IMR-90 (cell line): ENCODE measurements around the gene FAM89A. TPM values are rescaled to one million over a fixed set of nuclear protein-coding genes. Genes with fewer than 3 reads are reported as not detected.

Source experiments
- ATAC-seq: fragments of 200-7000 bp; cut with Tn5 transposase; 2 replicates; pipeline ENCODE4 v1.9.1; 2020; ENCODE audit warnings: low read depth, mild to moderate bottlenecking, moderate library complexity
- BruUV-seq: library from RNA; stranded (reverse); fragments of 400-500 nt; replicated peaks from 2 replicates; lab custom pipeline; 2021; lab: Mats Ljungman, UMichigan
- CTCF ChIA-PET: fragments of 300-600 bp; formaldehyde crosslinking; extraction: SDS; loops from one replicate; lab custom pipeline; 2021; ENCODE audit warnings: antibody characterized with exemption; lab: Yijun Ruan, JAX
- POLR2A ChIA-PET: fragments of 300-600 bp; sonication (Branson Sonifier 250); formaldehyde crosslinking; loops from one replicate; lab custom pipeline; 2022; ENCODE audit warnings: antibody characterized with exemption; ENCODE audit not compliant: unreplicated experiment; lab: Charles Lee
- DNase-seq: peaks from one replicate; pipeline ENCODE4 v3.0.0; 2013
- H2AFZ ChIP-seq: replicated peaks from 2 replicates; pipeline ENCODE3; 2013; ENCODE audit warnings: low read length, mild to moderate bottlenecking; ENCODE audit not compliant: poor library complexity
- H2AK5ac ChIP-seq: 2 replicates; pipeline ENCODE4 v1.6.1; 2013; ENCODE audit warnings: low read depth, low read length, inconsistent platforms
- H2AK9ac ChIP-seq: replicated peaks from 2 replicates; pipeline ENCODE3; 2013; ENCODE audit warnings: mild to moderate bottlenecking, low read depth, low read length, moderate library complexity; ENCODE audit not compliant: poor library complexity
- H2BK120ac ChIP-seq: 2 replicates; pipeline ENCODE4 v1.6.1; 2013; ENCODE audit warnings: low read depth, low read length, inconsistent platforms
- H2BK15ac ChIP-seq: 3 replicates; pipeline ENCODE4 v1.6.1; 2013; ENCODE audit warnings: low read depth, low read length, inconsistent platforms
- H2BK20ac ChIP-seq: 2 replicates; pipeline ENCODE4 v1.6.1; 2013; ENCODE audit warnings: low read depth, mild to moderate bottlenecking, inconsistent platforms, low read length, moderate library complexity
- H2BK5ac ChIP-seq: 2 replicates; pipeline ENCODE4 v1.6.1; 2013; ENCODE audit warnings: mild to moderate bottlenecking, low read depth, low read length, inconsistent platforms; ENCODE audit not compliant: poor library complexity, severe bottlenecking
- H3K14ac ChIP-seq: replicated peaks from 2 replicates; pipeline ENCODE4 v1.6.1; 2013; ENCODE audit warnings: low read depth, low read length, inconsistent platforms
- H3K18ac ChIP-seq: 2 replicates; pipeline ENCODE4 v1.6.1; 2013; ENCODE audit warnings: low read depth, low read length, control low read depth
- H3K23ac ChIP-seq: 2 replicates; pipeline ENCODE4 v1.6.1; 2013; ENCODE audit warnings: low read depth, low read length, inconsistent platforms
- H3K27ac ChIP-seq: 2 replicates; pipeline ENCODE4 v1.5.1; 2013; ENCODE audit warnings: mild to moderate bottlenecking, control low read depth, low read length; ENCODE audit not compliant: insufficient read depth
- H3K27me3 ChIP-seq: 2 replicates; pipeline ENCODE4 v1.6.1; 2013; ENCODE audit warnings: low read length; ENCODE audit not compliant: control insufficient read depth, insufficient read depth
- H3K36me3 ChIP-seq: 2 replicates; pipeline ENCODE4 v1.6.1; 2013; ENCODE audit warnings: low read length, mixed read lengths; ENCODE audit not compliant: control insufficient read depth, insufficient read depth
- H3K4ac ChIP-seq: 2 replicates; pipeline ENCODE4 v1.6.1; 2013; ENCODE audit warnings: low read depth, low read length, inconsistent platforms
- H3K4me1 ChIP-seq: 2 replicates; pipeline ENCODE4 v1.6.1; 2013; ENCODE audit warnings: low read length, mixed read lengths; ENCODE audit not compliant: control insufficient read depth, insufficient read depth
- H3K4me2 ChIP-seq: 2 replicates; pipeline ENCODE4 v1.6.1; 2013; ENCODE audit warnings: low read depth, mild to moderate bottlenecking, control low read depth, low read length, moderate library complexity
- H3K4me3 ChIP-seq: 2 replicates; pipeline ENCODE4 v1.5.1; 2013; ENCODE audit warnings: low read depth, mild to moderate bottlenecking, control low read depth, low read length, moderate library complexity; ENCODE audit not compliant: insufficient read depth
- H3K56ac ChIP-seq: 2 replicates; pipeline ENCODE4 v1.6.1; 2013; ENCODE audit warnings: low read length, inconsistent platforms; ENCODE audit not compliant: insufficient read depth; ENCODE audit errors: extremely low read depth
- H3K79me1 ChIP-seq, 2 experiments: 2 replicates each; pipeline ENCODE4 v1.6.1; 2013; ENCODE audit warnings: low read length in 2 of 2, inconsistent platforms in 1 of 2, low read depth in 1 of 2
- H3K9ac ChIP-seq: 2 replicates; pipeline ENCODE4 v1.6.1; 2013; ENCODE audit warnings: low read depth, low read length, control low read depth
- H3K9me1 ChIP-seq: 2 replicates; pipeline ENCODE4 v1.6.1; 2013; ENCODE audit warnings: low read length, inconsistent platforms; ENCODE audit not compliant: insufficient read depth
- H3K9me3 ChIP-seq: 2 replicates; pipeline ENCODE4 v1.6.1; 2013; ENCODE audit warnings: low read length; ENCODE audit not compliant: control insufficient read depth, insufficient read depth
- H4K20me1 ChIP-seq: 2 replicates; pipeline ENCODE4 v1.6.1; 2013; ENCODE audit warnings: low read length, inconsistent platforms; ENCODE audit not compliant: insufficient read depth
- H4K5ac ChIP-seq: 2 replicates; pipeline ENCODE4 v1.6.1; 2013; ENCODE audit warnings: mild to moderate bottlenecking, low read depth, low read length, control low read depth
- H4K8ac ChIP-seq, 2 experiments: 2 replicates each; pipeline ENCODE4 v1.6.1; 2013; ENCODE audit warnings: low read depth in 2 of 2, low read length in 2 of 2, control low read depth in 1 of 2, inconsistent platforms in 1 of 2
- H4K91ac ChIP-seq: 2 replicates; pipeline ENCODE4 v1.6.1; 2013; ENCODE audit warnings: low read depth, low read length, inconsistent platforms; ENCODE audit not compliant: insufficient read depth
- CEBPB ChIP-seq: IDR thresholded peaks from 2 replicates; pipeline ENCODE4 v1.6.1; 2012; ENCODE audit warnings: low read depth, low read length, improper control_type of control experiment
- CTCF ChIP-seq: conservative IDR thresholded peaks from 2 replicates; pipeline ENCODE4 v1.5.1; 2012; ENCODE audit warnings: mild to moderate bottlenecking, low read depth, low read length, improper control_type of control experiment
- MAFK ChIP-seq: IDR thresholded peaks from 2 replicates; pipeline ENCODE4 v1.6.1; 2012; ENCODE audit warnings: low read depth, low read length, improper control_type of control experiment
- MAZ ChIP-seq: IDR thresholded peaks from 2 replicates; pipeline ENCODE4 v1.6.1; 2012; ENCODE audit warnings: low read depth, mild to moderate bottlenecking, low read length, improper control_type of control experiment, moderate library complexity, borderline replicate concordance
- NFE2L2 ChIP-seq: fragments of 150-350 bp; IDR thresholded peaks from 2 replicates; pipeline ENCODE4 v1.6.1; 2016; ENCODE audit warnings: low read depth, mild to moderate bottlenecking, low read length
- RCOR1 ChIP-seq: IDR thresholded peaks from 2 replicates; pipeline ENCODE4 v1.6.1; 2012; ENCODE audit warnings: mild to moderate bottlenecking, low read length, improper control_type of control experiment; ENCODE audit not compliant: insufficient replicate concordance
- USF2 ChIP-seq: fragments of 150-350 bp; IDR thresholded peaks from 2 replicates; pipeline ENCODE4 v1.6.1; 2017; ENCODE audit warnings: mild to moderate bottlenecking, antibody characterized with exemption, low read length, low read depth
- WGBS, 2 experiments: methylation state at CpG; one replicate each; pipeline versions ENCODE4 v1.1.5 to v1.1.7; 2013; ENCODE audit warnings: missing lambda C conversion rate in 2 of 2; ENCODE audit not compliant: insufficient read length in 1 of 2; ENCODE audit errors: extremely low coverage in 2 of 2; 5-methylcytosine and 5-hydroxymethylcytosine counted together
- dilution Hi-C: fragments of 300-500 bp; cut with HindIII; formaldehyde crosslinking; loops from one replicate; pipeline ENCODE4 v1.14.3; 2018; ENCODE audit warnings: low sequenced_read_pairs; ENCODE audit not compliant: unreplicated experiment
- in situ Hi-C: fragments of 300-500 bp; cut with MboI; formaldehyde crosslinking; loops from 3 replicates; pipeline ENCODE4 v1.14.3; 2019; ENCODE audit warnings: low sequenced_read_pairs, inconsistent platforms, mixed read lengths
- intact Hi-C: fragments of 100-400 bp; cut with micrococcal nuclease; formaldehyde crosslinking; loops from 2 replicates; pipeline ENCODE4 v1.10.0; 2022
- polyA plus RNA-seq, 3 experiments: library from polyadenylated mRNA; depleted of rRNA; stranded (reverse); fragments of >200 nt; gene quantifications; 2 replicates each; pipeline ENCODE4 v1.2.3, GENCODE V29; 2012; ENCODE audit warnings: low replicate concordance in 1 of 3
- total RNA-seq: library from RNA; depleted of rRNA; stranded (reverse); fragments of >200 nt; gene quantifications from 2 replicates; pipeline ENCODE4 v1.2.3, GENCODE V29; 2012

The FAM89A gene
- total and polyA plus RNA-seq, 2 of the 4 experiments (the other 2 are of a cell fraction): 6.8 to 8.1 TPM

GRCh38 chr1:231076802-231077201 lies 36.7 kb upstream of the FAM89A start:
- no peak overlapping the region for H3K4me2 ChIP-seq
- ChIA-PET CTCF (no interaction called here), POLR2A (no interaction called here)
- H3K56ac ChIP-seq: no peak overlapping the region
- H3K9me1 ChIP-seq: no peaks in the 10 kb centered on the region
- H3K79me1 ChIP-seq: no peaks in the 10 kb centered on the region
- no peak overlapping the region for H2AFZ ChIP-seq
- H4K20me1 ChIP-seq: no peaks in the 10 kb centered on the region
- H3K18ac ChIP-seq: no peak overlapping the region
- no CpG with 5 or more reads among the region's 5 CpGs for WGBS, 2 experiments
- no peaks in the 10 kb centered on the region; the same call in 1 of the 2 replicates for H3K4me1 ChIP-seq
- no peak overlapping the region for H2BK5ac ChIP-seq
- H2AK5ac ChIP-seq: no peak overlapping the region
- H3K36me3 ChIP-seq: no peaks in the 10 kb centered on the region
- H3K9me3 ChIP-seq: no peaks in the 10 kb centered on the region
- no peak overlapping the region for H3K4me3 ChIP-seq
- H3K14ac ChIP-seq: no peak overlapping the region
- no peak overlapping the region for H3K27ac ChIP-seq
- intact Hi-C loops: no loop called here
- DNase-seq: no peak
- H4K91ac ChIP-seq: no peak overlapping the region
- in situ Hi-C loops: no loop called here
- no peak for TF ChIP-seq CTCF
- TF ChIP-seq CEBPB: no peak
- no peak for TF ChIP-seq MAFK
- no peak for TF ChIP-seq USF2
- TF ChIP-seq MAZ: no peak
- TF ChIP-seq NFE2L2: no peak
- no peak for TF ChIP-seq RCOR1
- dilution Hi-C loops: no loop called here
- H4K8ac ChIP-seq: no peak overlapping the region
- no peak overlapping the region for H2BK20ac ChIP-seq
- H3K23ac ChIP-seq: no peak overlapping the region
- no TSS peak for BruUV-seq
- no peak overlapping the region for H2BK15ac ChIP-seq
- H3K4ac ChIP-seq: no peak overlapping the region
- ATAC-seq: no peak
- no peak overlapping the region for H3K9ac ChIP-seq
- peaks cover 8% of the 10 kb centered on the region; the same call in 1 of the 2 replicates for H3K27me3 ChIP-seq
- H2AK9ac ChIP-seq: no peak overlapping the region
- H4K5ac ChIP-seq: no peak overlapping the region
- no peak overlapping the region for H2BK120ac ChIP-seq
